Left kidney (tissue), 8 donors: Measurements from ENCODE around the gene AAGAB. TPM values are rescaled to one million over a fixed set of nuclear protein-coding genes. Genes with fewer than 3 reads are reported as not detected.
"Not testable (repeated sequence)": the region's sequence is repeated elsewhere in the genome, so short reads cannot be mapped to it uniquely, and the experiment has no call there.

Experiments
- DNase-seq: peaks from one replicate; pipeline ENCODE4 v3.0.0-alpha.2; 2013
- long read RNA-seq, 8 donors: transcript quantifications; one replicate each; lab custom pipeline, GENCODE V29; 2026
- polyA plus RNA-seq: library from polyadenylated mRNA; unstranded; fragments of 120-200 nt; gene quantifications from one replicate; pipeline ENCODE4 v1.2.1, GENCODE V29; 2013; ENCODE audit not compliant: insufficient read length

The AAGAB gene
- polyA plus RNA-seq = 62.0 TPM
- long read RNA-seq, donor 1, partial matches to known transcripts = 0 of 5 reads
- long read RNA-seq, donor 1, other reads (novel, unspliced or antisense) = 0 of 5 reads
- long read RNA-seq, donor 2, transcript AAGAB-201 (10 exons, 2,841 nt) = major isoform, 10 of 10 reads
- long read RNA-seq, donor 2, partial matches to known transcripts = 0 of 10 reads
- long read RNA-seq, donor 2, other reads (novel, unspliced or antisense) = 0 of 10 reads
- long read RNA-seq, donor 3, transcript AAGAB-201 (10 exons, 2,841 nt) = major isoform, 12 of 12 reads
- long read RNA-seq, donor 3, partial matches to known transcripts = 0 of 12 reads
- long read RNA-seq, donor 3, other reads (novel, unspliced or antisense) = 0 of 12 reads
- long read RNA-seq, donor 4, partial matches to known transcripts = 0 of 1 reads
- long read RNA-seq, donor 4, other reads (novel, unspliced or antisense) = 0 of 1 reads
- long read RNA-seq, donor 5, transcript AAGAB-201 (10 exons, 2,841 nt) = major isoform, 24 of 27 reads
- long read RNA-seq, donor 5, partial matches to known transcripts = 0 of 27 reads
- long read RNA-seq, donor 5, other reads (novel, unspliced or antisense) = 0 of 27 reads
- long read RNA-seq, donor 6, transcript AAGAB-201 (10 exons, 2,841 nt) = major isoform, 7 of 7 reads
- long read RNA-seq, donor 6, partial matches to known transcripts = 0 of 7 reads
- long read RNA-seq, donor 6, other reads (novel, unspliced or antisense) = 0 of 7 reads
- long read RNA-seq, donor 7, transcript AAGAB-201 (10 exons, 2,841 nt) = major isoform, 17 of 18 reads
- long read RNA-seq, donor 7, partial matches to known transcripts = 0 of 18 reads
- long read RNA-seq, donor 7, other reads (novel, unspliced or antisense) = 0 of 18 reads
- long read RNA-seq, donor 8, partial matches to known transcripts = 0 of 3 reads
- long read RNA-seq, donor 8, other reads (novel, unspliced or antisense) = 0 of 3 reads

- DNase-seq = peak; percentile 94
Observed at GRCh38 chr15:67254238-67255175, at the start of gene AAGAB, which contains the start of gene IQCH. Gene AAGAB, minus strand, starts transcription at chr15:67254661. Its CDS starts 30 bp downstream, at chr15:67254631. Gene IQCH, plus strand, starts transcription at chr15:67254786. Its CDS starts 111 bp downstream, at chr15:67254897.

GRCh38 chr15:67303490-67304363 is 49.3 kb upstream of the AAGAB start:
- peak; percentile 40 for DNase-seq

GRCh38 chr15:67300266-67301025 is 46.0 kb upstream of the AAGAB start:
- no peak for DNase-seq

GRCh38 chr15:67296684-67297083 is 42.2 kb upstream of the AAGAB start:
- no peak for DNase-seq

GRCh38 chr15:67296188-67296587 is 41.7 kb upstream of the AAGAB start:
- no peak for DNase-seq

- DNase-seq = no peak
Observed at GRCh38 chr15:67290319-67290718, 35.9 kb upstream of the AAGAB start.

- DNase-seq = not testable (repeated sequence)
Observed at GRCh38 chr15:67286400-67286799, 31.9 kb upstream of the AAGAB start.

GRCh38 chr15:67285625-67286024 is 31.2 kb upstream of the AAGAB start:
- DNase-seq = not testable (repeated sequence)

- no peak for DNase-seq
Observed at GRCh38 chr15:67281714-67282113, 27.3 kb upstream of the AAGAB start.

GRCh38 chr15:67280217-67280616 is 25.8 kb upstream of the AAGAB start:
- DNase-seq = peak; percentile 55

- no peak for DNase-seq
Observed at GRCh38 chr15:67276666-67277065, 22.2 kb upstream of the AAGAB start.

- no peak for DNase-seq
Observed at GRCh38 chr15:67274236-67274635, 19.8 kb upstream of the AAGAB start.

GRCh38 chr15:67267951-67268941 is 13.8 kb upstream of the AAGAB start:
- DNase-seq = no peak

- DNase-seq = no peak
Observed at GRCh38 chr15:67267440-67267839, 13.0 kb upstream of the AAGAB start.

GRCh38 chr15:67266870-67267269 is 12.4 kb upstream of the AAGAB start:
- DNase-seq = no peak

GRCh38 chr15:67259806-67260205 is 5.3 kb upstream of the AAGAB start:
- DNase-seq = no peak

GRCh38 chr15:67259379-67259778 is 4.9 kb upstream of the AAGAB start:
- no peak for DNase-seq

- not testable (repeated sequence) for DNase-seq
Observed at GRCh38 chr15:67258412-67258811, 4.0 kb upstream of the AAGAB start.
